Endothelial cell of umbilical vein (primary cell): ENCODE data around the gene BUD13. TPM values are rescaled to one million over a fixed set of nuclear protein-coding genes. Genes with fewer than 3 reads are reported as not detected.

Source experiments
- BruUV-seq: library from RNA; stranded (reverse); fragments of 400-500 nt; replicated peaks from 2 replicates; lab custom pipeline; 2021; lab: Mats Ljungman, UMichigan
- CTCF ChIA-PET: fragments of 300-600, 350-600 bp; sonication (Branson Sonifier 250); formaldehyde crosslinking; loops from one replicate; lab custom pipeline; 2021; ENCODE audit warnings: antibody characterized with exemption, inconsistent platforms; lab: Charles Lee
- POLR2A ChIA-PET: fragments of 300-600, 350-600 bp; sonication (Branson Sonifier 250); formaldehyde crosslinking; loops from one replicate; lab custom pipeline; 2021; ENCODE audit warnings: antibody characterized with exemption, inconsistent platforms; lab: Charles Lee
- DNase-seq: peaks from one replicate; pipeline ENCODE4 v3.0.0-alpha.2; 2011; ENCODE audit warnings: low read depth, low spot score
- FAIRE-seq: peaks from 2 replicates; lab custom pipeline; 2011; peaks lifted over from hg19 to GRCh38; lab: Jason Lieb, UNC
- H2AFZ ChIP-seq: 2 replicates; pipeline ENCODE4 v1.6.0; 2012; ENCODE audit warnings: low read depth, low read length, control low read depth, inconsistent platforms
- H3K27ac ChIP-seq: 2 replicates; pipeline ENCODE4 v1.5.1; 2011; ENCODE audit warnings: low read depth, mild to moderate bottlenecking, control low read depth, low read length, moderate library complexity; ENCODE audit not compliant: insufficient read depth
- H3K27me3 ChIP-seq, 2 experiments: 2 replicates each; pipeline versions ENCODE4 v1.6.0 to v1.6.1; 2011; ENCODE audit warnings: low read length in 2 of 2, mixed read lengths in 1 of 2; ENCODE audit not compliant: control insufficient read depth in 2 of 2, insufficient read depth in 2 of 2
- H3K36me3 ChIP-seq, 2 experiments: 2 replicates in 1 of 2; 3 replicates in 1 of 2; pipeline ENCODE4 v1.5.1; 2011; ENCODE audit warnings: low read length in 2 of 2, mild to moderate bottlenecking in 1 of 2, moderate library complexity in 1 of 2; ENCODE audit not compliant: control insufficient read depth in 2 of 2, insufficient read depth in 2 of 2; ENCODE audit errors: extremely low read depth in 1 of 2
- H3K4me1 ChIP-seq: 3 replicates; pipeline ENCODE4 v1.5.1; 2011; ENCODE audit warnings: mild to moderate bottlenecking, low read length; ENCODE audit not compliant: control insufficient read depth, insufficient read depth; ENCODE audit errors: extremely low read depth
- H3K4me2 ChIP-seq: 2 replicates; pipeline ENCODE4 v1.6.1; 2011; ENCODE audit warnings: low read length, control low read depth, mixed read lengths; ENCODE audit not compliant: insufficient read depth
- H3K4me3 ChIP-seq, 3 experiments: fragments of 200-600 bp in 1 of 3; sonication (generic), shearing (Covaris generic) in 1 of 3; replicated peaks in 1 of 3; 2 replicates each; pipeline ENCODE4 v1.5.1; 2011 to 2016; ENCODE audit warnings: control low read depth in 3 of 3, low read length in 3 of 3, mild to moderate bottlenecking in 2 of 3, inconsistent platforms in 1 of 3, low read depth in 1 of 3, moderate library complexity in 1 of 3; ENCODE audit not compliant: insufficient read depth in 1 of 3
- H3K79me2 ChIP-seq: 2 replicates; pipeline ENCODE4 v1.6.0; 2012; ENCODE audit warnings: low read length, inconsistent platforms; ENCODE audit not compliant: control insufficient read depth, insufficient read depth
- H3K9ac ChIP-seq: replicated peaks from 2 replicates; pipeline ENCODE3; 2011; ENCODE audit warnings: low read length, control low read depth; ENCODE audit not compliant: insufficient read depth; ENCODE audit errors: extremely low read depth
- H3K9me1 ChIP-seq: replicated peaks from 3 replicates; pipeline ENCODE4 v1.6.0; 2011; ENCODE audit warnings: mild to moderate bottlenecking, low read length; ENCODE audit not compliant: control insufficient read depth, insufficient read depth; ENCODE audit errors: extremely low read depth
- H3K9me3 ChIP-seq: replicated peaks from 2 replicates; pipeline ENCODE4 v1.5.1; 2012; ENCODE audit warnings: low read length, inconsistent platforms; ENCODE audit not compliant: control insufficient read depth, insufficient read depth
- H4K20me1 ChIP-seq: replicated peaks from 2 replicates; pipeline ENCODE3; 2011; ENCODE audit warnings: mild to moderate bottlenecking, low read length; ENCODE audit not compliant: control insufficient read depth, insufficient read depth; ENCODE audit errors: extremely low read depth
- EZH2 ChIP-seq: IDR thresholded peaks from 2 replicates; pipeline ENCODE4 v1.6.1; 2012; ENCODE audit warnings: borderline replicate concordance, low read depth, mild to moderate bottlenecking, moderate library complexity, low read length, inconsistent platforms; ENCODE audit not compliant: severe bottlenecking
- FOS ChIP-seq: IDR thresholded peaks from 2 replicates; pipeline ENCODE4 v1.6.1; 2011; ENCODE audit warnings: mild to moderate bottlenecking, low read length, moderate library complexity, borderline replicate concordance; ENCODE audit not compliant: insufficient read depth
- GATA2 ChIP-seq: IDR thresholded peaks from 2 replicates; pipeline ENCODE4 v1.7.0; 2011; ENCODE audit warnings: low read depth, mild to moderate bottlenecking, moderate library complexity, mixed read lengths, low read length; ENCODE audit not compliant: insufficient read length, insufficient read depth
- JUN ChIP-seq: IDR thresholded peaks from 2 replicates; pipeline ENCODE4 v1.6.1; 2011; ENCODE audit warnings: borderline replicate concordance, low read depth; ENCODE audit not compliant: insufficient read length, insufficient read depth
- MYC ChIP-seq: IDR thresholded peaks from one replicate; pipeline ENCODE4 v1.6.1; 2011; ENCODE audit warnings: mild to moderate bottlenecking, low read depth, low read length
- POLR2A ChIP-seq: IDR thresholded peaks from 2 replicates; pipeline ENCODE4 v1.6.1; 2012; ENCODE audit warnings: low read depth, mild to moderate bottlenecking, control low read depth, low read length
- POLR2AphosphoS5 ChIP-seq: IDR thresholded peaks from 2 replicates; pipeline ENCODE4 v1.6.1; 2012; ENCODE audit warnings: low read depth, mild to moderate bottlenecking, control low read depth, low read length, moderate library complexity; ENCODE audit not compliant: insufficient read depth
- dilution Hi-C: fragments of 300-500 bp; cut with MboI; formaldehyde crosslinking; loops from one replicate; pipeline ENCODE4 v1.15.0; 2019; ENCODE audit warnings: low sequenced_read_pairs; ENCODE audit not compliant: extremely low pct_ligation_motif_present
- intact Hi-C: fragments of 100-400 bp; cut with micrococcal nuclease; formaldehyde crosslinking; loops from one replicate; pipeline ENCODE4 v1.10.0; 2022
- polyA plus RNA-seq, 4 experiments: library from polyadenylated mRNA; depleted of rRNA in 3 of 4; stranded (reverse) in 3 of 4; unstranded in 1 of 4; fragments of >200 nt; gene quantifications; 2 replicates each; pipeline versions ENCODE4 v1.2.1 to v1.2.3, GENCODE V29; 2011 to 2012; ENCODE audit warnings: missing spikeins in 1 of 4
- total RNA-seq: library from RNA; stranded (reverse); gene quantifications from 2 replicates; pipeline ENCODE4 v1.2.3, GENCODE V29; 2021
- TF ChIP-seq, protein P1 (sequence below), 2 donors: IDR thresholded peaks; 1 replicate in 1 of 2; 2 replicates in 1 of 2; pipeline ENCODE4 v1.5.1; 2011; ENCODE audit warnings: low read length in 2 of 2, mild to moderate bottlenecking in 2 of 2, moderate library complexity in 2 of 2, control low read depth in 1 of 2, inconsistent platforms in 1 of 2, low read depth in 1 of 2; ENCODE audit not compliant: insufficient read depth in 1 of 2; ENCODE audit errors: extremely low read depth in 1 of 2
- TF ChIP-seq, protein P2 (sequence below): IDR thresholded peaks from 2 replicates; pipeline ENCODE4 v1.6.1; 2011; ENCODE audit not compliant: insufficient read depth, insufficient read length

The BUD13 gene
- total and polyA plus RNA-seq, 2 donors (not counting 3 experiments of a cell fraction or from before 2014, with no cell fraction given) = 18.8 to 21.8 TPM

DNA sequence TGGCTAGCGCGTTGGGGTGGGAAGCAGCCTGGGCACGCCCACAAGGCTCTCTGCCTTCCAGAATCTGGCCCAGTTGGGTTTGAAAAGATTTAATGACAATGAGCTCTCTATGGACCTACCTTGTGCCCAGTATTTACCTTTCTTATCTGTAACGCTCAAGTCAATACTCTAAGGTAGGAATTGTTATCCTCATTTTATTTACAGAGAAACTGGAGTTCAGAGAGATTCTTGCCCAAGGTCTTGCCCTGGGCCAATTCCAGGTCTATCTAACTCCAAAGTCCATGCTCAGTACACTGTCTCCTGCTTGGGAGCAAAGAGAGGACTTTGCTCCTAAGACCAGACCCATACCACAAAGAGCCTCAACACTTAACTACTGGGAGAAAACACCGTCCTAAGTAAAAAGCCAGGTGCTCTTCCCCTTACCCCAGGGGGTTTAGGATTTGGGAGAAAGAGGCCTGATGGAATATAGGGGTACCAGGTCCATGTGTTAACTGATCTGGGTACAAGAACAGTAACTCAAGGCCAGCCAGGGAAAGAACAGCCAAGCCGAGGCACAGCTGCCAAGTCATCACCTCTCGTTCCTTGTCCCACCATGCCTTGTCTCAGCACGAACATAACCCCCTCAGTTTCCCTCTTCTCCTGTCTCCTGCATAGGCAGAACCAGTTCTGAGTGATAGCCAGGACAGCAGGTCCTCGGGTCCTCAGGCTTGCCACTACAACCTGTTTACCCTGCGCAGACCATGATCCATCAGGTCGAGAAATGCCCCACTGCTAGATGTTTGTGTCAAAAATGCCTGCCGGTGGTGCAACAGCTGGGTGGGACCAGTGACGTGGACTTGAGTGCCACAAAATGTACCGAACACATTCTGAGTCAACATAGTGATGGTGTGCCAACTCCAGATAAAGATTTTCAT is 35.7 kb upstream of the BUD13 start:
- H3K79me2 ChIP-seq = no peaks in the 10 kb centered on the region
- POLR2A ChIA-PET = no interaction called here
- DNase-seq (no peak), FAIRE-seq (no peak)
- H3K36me3 ChIP-seq = no peaks in the 10 kb centered on the region
- H3K27me3 ChIP-seq = peaks cover 6% of the 10 kb centered on the region in 2 experiments
- no peaks in the 10 kb centered on the region for H3K4me1 ChIP-seq
- H3K4me2 ChIP-seq = no peak overlapping the region
- no peak overlapping the region for H3K27ac ChIP-seq
- H2AFZ ChIP-seq = no peak overlapping the region
- H4K20me1 ChIP-seq = no peaks in the 10 kb centered on the region
- CTCF ChIA-PET = interaction anchor here (1.0 to 1.4 kb wide), 2 partner anchors 27 to 54 kb away, joined by 4 to 6 read pairs; no protein-coding TSS in a partner anchor
- intact Hi-C loops = no loop called here
- no peak for TF ChIP-seq JUN
- no peak for TF ChIP-seq POLR2A
- TF ChIP-seq, protein P1, sequence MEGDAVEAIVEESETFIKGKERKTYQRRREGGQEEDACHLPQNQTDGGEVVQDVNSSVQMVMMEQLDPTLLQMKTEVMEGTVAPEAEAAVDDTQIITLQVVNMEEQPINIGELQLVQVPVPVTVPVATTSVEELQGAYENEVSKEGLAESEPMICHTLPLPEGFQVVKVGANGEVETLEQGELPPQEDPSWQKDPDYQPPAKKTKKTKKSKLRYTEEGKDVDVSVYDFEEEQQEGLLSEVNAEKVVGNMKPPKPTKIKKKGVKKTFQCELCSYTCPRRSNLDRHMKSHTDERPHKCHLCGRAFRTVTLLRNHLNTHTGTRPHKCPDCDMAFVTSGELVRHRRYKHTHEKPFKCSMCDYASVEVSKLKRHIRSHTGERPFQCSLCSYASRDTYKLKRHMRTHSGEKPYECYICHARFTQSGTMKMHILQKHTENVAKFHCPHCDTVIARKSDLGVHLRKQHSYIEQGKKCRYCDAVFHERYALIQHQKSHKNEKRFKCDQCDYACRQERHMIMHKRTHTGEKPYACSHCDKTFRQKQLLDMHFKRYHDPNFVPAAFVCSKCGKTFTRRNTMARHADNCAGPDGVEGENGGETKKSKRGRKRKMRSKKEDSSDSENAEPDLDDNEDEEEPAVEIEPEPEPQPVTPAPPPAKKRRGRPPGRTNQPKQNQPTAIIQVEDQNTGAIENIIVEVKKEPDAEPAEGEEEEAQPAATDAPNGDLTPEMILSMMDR (IDR thresholded peaks at IDR 0.05; ENCODE audit: extremely low read depth in 1 of 2, insufficient read depth in 1 of 2, low read depth in 1 of 2, low read length in 2 of 2) = no peak
- no peak for TF ChIP-seq MYC
- TF ChIP-seq, protein P2, sequence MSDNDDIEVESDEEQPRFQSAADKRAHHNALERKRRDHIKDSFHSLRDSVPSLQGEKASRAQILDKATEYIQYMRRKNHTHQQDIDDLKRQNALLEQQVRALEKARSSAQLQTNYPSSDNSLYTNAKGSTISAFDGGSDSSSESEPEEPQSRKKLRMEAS = no peak
- TF ChIP-seq FOS = no peak
- no peak for TF ChIP-seq GATA2
- no peak for TF ChIP-seq EZH2
- no peak for TF ChIP-seq POLR2AphosphoS5
- H3K4me3 ChIP-seq = no peak overlapping the region
- H3K9ac ChIP-seq = no peak overlapping the region
- no peaks in the 10 kb centered on the region for H3K9me3 ChIP-seq
- dilution Hi-C loops = no loop called here
- BruUV-seq = no TSS peak
- H3K9me1 ChIP-seq = no peaks in the 10 kb centered on the region
